Calu3 (cell line): ENCODE results near the gene LRRC37A2. TPM values are rescaled to one million over a fixed set of nuclear protein-coding genes. Genes with fewer than 3 reads are reported as not detected.
"Not testable (repeated sequence)": the region's sequence is repeated elsewhere in the genome, so short reads cannot be mapped to it uniquely, and the experiment has no call there.

ENCODE experiments used
- Bru-seq: library from RNA; stranded (reverse); fragments of 400-500 nt; gene quantifications from one replicate; lab custom pipeline; 2021; lab: Mats Ljungman, UMichigan
- BruChase-seq, 2 experiments: library from RNA; stranded (reverse); fragments of 400-500 nt; gene quantifications; one replicate each; lab custom pipeline; 2021; lab: Mats Ljungman, UMichigan
- BruUV-seq: library from RNA; stranded (reverse); fragments of 400-500 nt; replicated peaks from 2 replicates; lab custom pipeline; 2021; lab: Mats Ljungman, UMichigan
- CTCF ChIA-PET: fragments of 300-600 bp; sonication (Branson Sonifier 250); formaldehyde crosslinking; loops from one replicate; lab custom pipeline; 2022; ENCODE audit warnings: antibody characterized with exemption; lab: Charles Lee
- DNase-seq: peaks from one replicate; pipeline ENCODE4 v3.0.0; 2022
- H3K27ac Mint-ChIP-seq: one replicate; pipeline ENCODE4 v1.8.0; 2022; ENCODE audit warnings: mixed read lengths; ENCODE audit not compliant: unreplicated experiment
- H3K27me3 Mint-ChIP-seq: one replicate; pipeline ENCODE4 v1.8.0; 2022; ENCODE audit warnings: mixed read lengths; ENCODE audit not compliant: unreplicated experiment
- H3K36me3 Mint-ChIP-seq: one replicate; pipeline ENCODE4 v1.8.0; 2022; ENCODE audit warnings: mild to moderate bottlenecking, moderate library complexity, mixed read lengths; ENCODE audit not compliant: insufficient read depth, unreplicated experiment
- H3K4me1 Mint-ChIP-seq: one replicate; pipeline ENCODE4 v1.8.0; 2022; ENCODE audit warnings: mild to moderate bottlenecking, low read depth, mixed read lengths; ENCODE audit not compliant: unreplicated experiment
- H3K4me3 Mint-ChIP-seq: one replicate; pipeline ENCODE4 v1.8.0; 2022; ENCODE audit warnings: mild to moderate bottlenecking, low read depth, moderate library complexity, mixed read lengths; ENCODE audit not compliant: unreplicated experiment
- H3K9me3 Mint-ChIP-seq: one replicate; pipeline ENCODE4 v1.8.0; 2022; ENCODE audit warnings: low read depth, mixed read lengths; ENCODE audit not compliant: unreplicated experiment
- intact Hi-C: fragments of 100-400 bp; cut with micrococcal nuclease; formaldehyde crosslinking; loops from one replicate; pipeline ENCODE4 v1.10.0; 2022; ENCODE audit not compliant: unreplicated experiment
- long read RNA-seq: library from polyadenylated mRNA; stranded (forward); transcript quantifications from one replicate; pipeline ENCODE4 v2.0.0, GENCODE V29; 2022
- total RNA-seq: library from RNA; stranded (reverse); gene quantifications from 2 replicates; pipeline ENCODE4 v1.2.3, GENCODE V29; 2022

The LRRC37A2 gene
- total RNA-seq: 35.6 and 38.9 TPM in 2 replicates
- Bru-seq, nascent RNA: percentile 88 among the genes with signal in this experiment
- percentile 89 among the genes with signal in this experiment for BruChase-seq, experiment 1, labeled RNA remaining after a 6-hour chase
- BruChase-seq, experiment 2, labeled RNA remaining after a 2-hour chase: percentile 95 among the genes with signal in this experiment
- long read RNA-seq, full-length matches to known transcripts: 1 of 9 reads
- long read RNA-seq, partial matches to known transcripts: 1 of 9 reads
- long read RNA-seq, other reads (novel, unspliced or antisense): 7 of 9 reads

- DNase-seq, H3K9me3 Mint-ChIP-seq, BruUV-seq, intact Hi-C loops, CTCF ChIA-PET, H3K27ac Mint-ChIP-seq, H3K4me3 Mint-ChIP-seq, H3K27me3 Mint-ChIP-seq, H3K36me3 Mint-ChIP-seq, H3K4me1 Mint-ChIP-seq: not testable (repeated sequence)
Measured at GRCh38 chr17:46512168-46512567, at the start of gene LRRC37A2. LRRC37A2 (plus strand) TSS chr17:46512468; CDS start chr17:46512713, 245 bp downstream.

GRCh38 chr17:46467618-46468017 is 44.6 kb upstream of the LRRC37A2 start:
- H3K4me3 Mint-ChIP-seq, H3K36me3 Mint-ChIP-seq, H3K27me3 Mint-ChIP-seq, H3K9me3 Mint-ChIP-seq, H3K4me1 Mint-ChIP-seq, H3K27ac Mint-ChIP-seq, intact Hi-C loops, DNase-seq, CTCF ChIA-PET: not testable (repeated sequence)
- TSS peak; percentile 11 for BruUV-seq

GRCh38 chr17:46474489-46474888 is 37.8 kb upstream of the LRRC37A2 start:
- H3K4me1 Mint-ChIP-seq, intact Hi-C loops, H3K9me3 Mint-ChIP-seq, H3K4me3 Mint-ChIP-seq, DNase-seq, H3K36me3 Mint-ChIP-seq, BruUV-seq, H3K27ac Mint-ChIP-seq, H3K27me3 Mint-ChIP-seq, CTCF ChIA-PET: not testable (repeated sequence)

- H3K4me1 Mint-ChIP-seq, CTCF ChIA-PET, H3K9me3 Mint-ChIP-seq, H3K36me3 Mint-ChIP-seq, DNase-seq, BruUV-seq, intact Hi-C loops, H3K4me3 Mint-ChIP-seq, H3K27ac Mint-ChIP-seq, H3K27me3 Mint-ChIP-seq: not testable (repeated sequence)
Measured at GRCh38 chr17:46475583-46475982, 36.7 kb upstream of the LRRC37A2 start.

- H3K4me1 Mint-ChIP-seq, H3K27me3 Mint-ChIP-seq, H3K36me3 Mint-ChIP-seq, H3K9me3 Mint-ChIP-seq, H3K27ac Mint-ChIP-seq, intact Hi-C loops, BruUV-seq, CTCF ChIA-PET, H3K4me3 Mint-ChIP-seq, DNase-seq: not testable (repeated sequence)
Measured at GRCh38 chr17:46478823-46479222, 33.4 kb upstream of the LRRC37A2 start.

GRCh38 chr17:46481310-46481709 is 31.0 kb upstream of the LRRC37A2 start:
- H3K27ac Mint-ChIP-seq, H3K27me3 Mint-ChIP-seq, H3K36me3 Mint-ChIP-seq, H3K9me3 Mint-ChIP-seq, CTCF ChIA-PET, intact Hi-C loops, DNase-seq, BruUV-seq, H3K4me1 Mint-ChIP-seq, H3K4me3 Mint-ChIP-seq: not testable (repeated sequence)

GRCh38 chr17:46492021-46492420 is 20.2 kb upstream of the LRRC37A2 start:
- BruUV-seq, DNase-seq: not testable (repeated sequence)

GRCh38 chr17:46499437-46500139 is 12.7 kb upstream of the LRRC37A2 start:
- CTCF ChIA-PET, H3K27me3 Mint-ChIP-seq, H3K4me3 Mint-ChIP-seq, H3K4me1 Mint-ChIP-seq, DNase-seq, BruUV-seq, H3K27ac Mint-ChIP-seq, H3K36me3 Mint-ChIP-seq, intact Hi-C loops, H3K9me3 Mint-ChIP-seq: not testable (repeated sequence)

More at GRCh38 chr17:46492021-46492420, 20.2 kb upstream of the LRRC37A2 start:
- H3K27ac Mint-ChIP-seq, H3K4me1 Mint-ChIP-seq, intact Hi-C loops, H3K9me3 Mint-ChIP-seq, H3K27me3 Mint-ChIP-seq, H3K36me3 Mint-ChIP-seq, CTCF ChIA-PET, H3K4me3 Mint-ChIP-seq: not testable (repeated sequence)

GRCh38 chr17:46505896-46506295 is 6.4 kb upstream of the LRRC37A2 start:
- intact Hi-C loops, H3K4me3 Mint-ChIP-seq, CTCF ChIA-PET, H3K9me3 Mint-ChIP-seq, H3K27ac Mint-ChIP-seq, H3K27me3 Mint-ChIP-seq, BruUV-seq, DNase-seq, H3K36me3 Mint-ChIP-seq, H3K4me1 Mint-ChIP-seq: not testable (repeated sequence)

GRCh38 chr17:46534716-46535115 is 22.4 kb downstream of the LRRC37A2 start:
- intact Hi-C loops, H3K4me3 Mint-ChIP-seq, H3K36me3 Mint-ChIP-seq, CTCF ChIA-PET, H3K4me1 Mint-ChIP-seq, H3K9me3 Mint-ChIP-seq, DNase-seq, H3K27me3 Mint-ChIP-seq, H3K27ac Mint-ChIP-seq, BruUV-seq: not testable (repeated sequence)
